Measurements from ENCODE around the gene HNMT.

GRCh38 chr2:137951586-137951985 is 12.7 kb upstream of the HNMT start:
- TF ChIP-seq CTCF (conservative IDR thresholded peaks at IDR 0.05; ENCODE audit: low read length) = no peak
- no peak for TF ChIP-seq EZH2phosphoT487 (IDR thresholded peaks at IDR 0.05; ENCODE audit: borderline replicate concordance)

Data from Loucy (cell line).